Gastroesophageal sphincter (tissue), 3 donors: ENCODE data around the gene CDH11.

Source experiments
- CTCF ChIP-seq, 4 experiments: fragments of 200-600 bp in 2 of 4; fragments of 450-650 bp in 2 of 4; sonication (generic) in 1 of 4; IDR thresholded peaks; one replicate each; pipeline ENCODE4 v1.5.1; 2017 to 2019; ENCODE audit warnings: antibody characterized with exemption in 4 of 4, mild to moderate bottlenecking in 2 of 4, moderate library complexity in 2 of 4
- EP300 ChIP-seq: sonication (generic); formaldehyde crosslinking; IDR thresholded peaks from one replicate; pipeline ENCODE4 v1.6.1; 2017; ENCODE audit warnings: antibody characterized with exemption, mild to moderate bottlenecking
- POLR2A ChIP-seq, 2 donors: fragments of 450-650 bp; IDR thresholded peaks; one replicate each; pipeline ENCODE4 v1.6.1; 2017; ENCODE audit warnings: antibody characterized with exemption in 2 of 2, mild to moderate bottlenecking in 2 of 2, moderate library complexity in 1 of 2
- POLR2AphosphoS5 ChIP-seq: sonication (generic); formaldehyde crosslinking; IDR thresholded peaks from one replicate; pipeline ENCODE4 v1.6.1; 2017; ENCODE audit warnings: antibody characterized with exemption

GRCh38 chr16:64933885-64934284, 188.0 kb downstream of the CDH11 start:
- no peak for TF ChIP-seq CTCF (IDR thresholded peaks at IDR 0.05)
- no peak for TF ChIP-seq POLR2A (IDR thresholded peaks at IDR 0.05)
- TF ChIP-seq POLR2AphosphoS5, result no peak
- no peak for TF ChIP-seq EP300
